Measurements from ENCODE around the gene PLPP2.

GRCh38 chr19:281992-282391, 9.2 kb downstream of the PLPP2 start:
- TF ChIP-seq CTCF (IDR thresholded peaks at IDR 0.05; ENCODE audit: low read depth, low read length) (peak; percentile 12), POLR2A (IDR thresholded peaks at IDR 0.05; ENCODE audit: extremely low read depth, insufficient read length) (no peak), MYC (IDR thresholded peaks at IDR 0.05; ENCODE audit: low read depth, low read length) (no peak)
- TF ChIP-seq, protein P1, sequence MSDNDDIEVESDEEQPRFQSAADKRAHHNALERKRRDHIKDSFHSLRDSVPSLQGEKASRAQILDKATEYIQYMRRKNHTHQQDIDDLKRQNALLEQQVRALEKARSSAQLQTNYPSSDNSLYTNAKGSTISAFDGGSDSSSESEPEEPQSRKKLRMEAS (IDR thresholded peaks at IDR 0.05; ENCODE audit: low read depth, low read length), result no peak

Data from NB4 (cell line).